IMR-90 (cell line): ENCODE results near the gene FRMD5. TPM values are rescaled to one million over a fixed set of nuclear protein-coding genes. Genes with fewer than 3 reads are reported as not detected.

ENCODE experiments used
- ATAC-seq: fragments of 200-7000 bp; cut with Tn5 transposase; 2 replicates; pipeline ENCODE4 v1.9.1; 2020; ENCODE audit warnings: low read depth, mild to moderate bottlenecking, moderate library complexity
- BruUV-seq: library from RNA; stranded (reverse); fragments of 400-500 nt; replicated peaks from 2 replicates; lab custom pipeline; 2021; lab: Mats Ljungman, UMichigan
- CTCF ChIA-PET: fragments of 300-600 bp; formaldehyde crosslinking; extraction: SDS; loops from one replicate; lab custom pipeline; 2021; ENCODE audit warnings: antibody characterized with exemption; lab: Yijun Ruan, JAX
- POLR2A ChIA-PET: fragments of 300-600 bp; sonication (Branson Sonifier 250); formaldehyde crosslinking; loops from one replicate; lab custom pipeline; 2022; ENCODE audit warnings: antibody characterized with exemption; ENCODE audit not compliant: unreplicated experiment; lab: Charles Lee
- DNase-seq: peaks from one replicate; pipeline ENCODE4 v3.0.0; 2013
- H2AFZ ChIP-seq: replicated peaks from 2 replicates; pipeline ENCODE3; 2013; ENCODE audit warnings: low read length, mild to moderate bottlenecking; ENCODE audit not compliant: poor library complexity
- H2AK5ac ChIP-seq: 2 replicates; pipeline ENCODE4 v1.6.1; 2013; ENCODE audit warnings: low read depth, low read length, inconsistent platforms
- H2AK9ac ChIP-seq: replicated peaks from 2 replicates; pipeline ENCODE3; 2013; ENCODE audit warnings: mild to moderate bottlenecking, low read depth, low read length, moderate library complexity; ENCODE audit not compliant: poor library complexity
- H2BK120ac ChIP-seq: 2 replicates; pipeline ENCODE4 v1.6.1; 2013; ENCODE audit warnings: low read depth, low read length, inconsistent platforms
- H2BK15ac ChIP-seq: 3 replicates; pipeline ENCODE4 v1.6.1; 2013; ENCODE audit warnings: low read depth, low read length, inconsistent platforms
- H2BK20ac ChIP-seq: 2 replicates; pipeline ENCODE4 v1.6.1; 2013; ENCODE audit warnings: low read depth, mild to moderate bottlenecking, inconsistent platforms, low read length, moderate library complexity
- H2BK5ac ChIP-seq: 2 replicates; pipeline ENCODE4 v1.6.1; 2013; ENCODE audit warnings: mild to moderate bottlenecking, low read depth, low read length, inconsistent platforms; ENCODE audit not compliant: poor library complexity, severe bottlenecking
- H3K14ac ChIP-seq: replicated peaks from 2 replicates; pipeline ENCODE4 v1.6.1; 2013; ENCODE audit warnings: low read depth, low read length, inconsistent platforms
- H3K18ac ChIP-seq: 2 replicates; pipeline ENCODE4 v1.6.1; 2013; ENCODE audit warnings: low read depth, low read length, control low read depth
- H3K23ac ChIP-seq: 2 replicates; pipeline ENCODE4 v1.6.1; 2013; ENCODE audit warnings: low read depth, low read length, inconsistent platforms
- H3K27ac ChIP-seq: 2 replicates; pipeline ENCODE4 v1.5.1; 2013; ENCODE audit warnings: mild to moderate bottlenecking, control low read depth, low read length; ENCODE audit not compliant: insufficient read depth
- H3K27me3 ChIP-seq: 2 replicates; pipeline ENCODE4 v1.6.1; 2013; ENCODE audit warnings: low read length; ENCODE audit not compliant: control insufficient read depth, insufficient read depth
- H3K36me3 ChIP-seq: 2 replicates; pipeline ENCODE4 v1.6.1; 2013; ENCODE audit warnings: low read length, mixed read lengths; ENCODE audit not compliant: control insufficient read depth, insufficient read depth
- H3K4ac ChIP-seq: 2 replicates; pipeline ENCODE4 v1.6.1; 2013; ENCODE audit warnings: low read depth, low read length, inconsistent platforms
- H3K4me1 ChIP-seq: 2 replicates; pipeline ENCODE4 v1.6.1; 2013; ENCODE audit warnings: low read length, mixed read lengths; ENCODE audit not compliant: control insufficient read depth, insufficient read depth
- H3K4me2 ChIP-seq: 2 replicates; pipeline ENCODE4 v1.6.1; 2013; ENCODE audit warnings: low read depth, mild to moderate bottlenecking, control low read depth, low read length, moderate library complexity
- H3K4me3 ChIP-seq: 2 replicates; pipeline ENCODE4 v1.5.1; 2013; ENCODE audit warnings: low read depth, mild to moderate bottlenecking, control low read depth, low read length, moderate library complexity; ENCODE audit not compliant: insufficient read depth
- H3K56ac ChIP-seq: 2 replicates; pipeline ENCODE4 v1.6.1; 2013; ENCODE audit warnings: low read length, inconsistent platforms; ENCODE audit not compliant: insufficient read depth; ENCODE audit errors: extremely low read depth
- H3K79me1 ChIP-seq, 2 experiments: 2 replicates each; pipeline ENCODE4 v1.6.1; 2013; ENCODE audit warnings: low read length in 2 of 2, inconsistent platforms in 1 of 2, low read depth in 1 of 2
- H3K9ac ChIP-seq: 2 replicates; pipeline ENCODE4 v1.6.1; 2013; ENCODE audit warnings: low read depth, low read length, control low read depth
- H3K9me1 ChIP-seq: 2 replicates; pipeline ENCODE4 v1.6.1; 2013; ENCODE audit warnings: low read length, inconsistent platforms; ENCODE audit not compliant: insufficient read depth
- H3K9me3 ChIP-seq: 2 replicates; pipeline ENCODE4 v1.6.1; 2013; ENCODE audit warnings: low read length; ENCODE audit not compliant: control insufficient read depth, insufficient read depth
- H4K20me1 ChIP-seq: 2 replicates; pipeline ENCODE4 v1.6.1; 2013; ENCODE audit warnings: low read length, inconsistent platforms; ENCODE audit not compliant: insufficient read depth
- H4K5ac ChIP-seq: 2 replicates; pipeline ENCODE4 v1.6.1; 2013; ENCODE audit warnings: mild to moderate bottlenecking, low read depth, low read length, control low read depth
- H4K8ac ChIP-seq, 2 experiments: 2 replicates each; pipeline ENCODE4 v1.6.1; 2013; ENCODE audit warnings: low read depth in 2 of 2, low read length in 2 of 2, control low read depth in 1 of 2, inconsistent platforms in 1 of 2
- H4K91ac ChIP-seq: 2 replicates; pipeline ENCODE4 v1.6.1; 2013; ENCODE audit warnings: low read depth, low read length, inconsistent platforms; ENCODE audit not compliant: insufficient read depth
- SMC3 ChIP-seq: fragments of 150-350 bp; IDR thresholded peaks from 2 replicates; pipeline ENCODE4 v1.6.1; 2016; ENCODE audit warnings: low read depth, mild to moderate bottlenecking, antibody characterized with exemption, low read length, moderate library complexity
- WGBS, 2 experiments: methylation state at CpG; one replicate each; pipeline versions ENCODE4 v1.1.5 to v1.1.7; 2013; ENCODE audit warnings: missing lambda C conversion rate in 2 of 2; ENCODE audit not compliant: insufficient read length in 1 of 2; ENCODE audit errors: extremely low coverage in 2 of 2; 5-methylcytosine and 5-hydroxymethylcytosine counted together
- dilution Hi-C: fragments of 300-500 bp; cut with HindIII; formaldehyde crosslinking; loops from one replicate; pipeline ENCODE4 v1.14.3; 2018; ENCODE audit warnings: low sequenced_read_pairs; ENCODE audit not compliant: unreplicated experiment
- in situ Hi-C: fragments of 300-500 bp; cut with MboI; formaldehyde crosslinking; loops from 3 replicates; pipeline ENCODE4 v1.14.3; 2019; ENCODE audit warnings: low sequenced_read_pairs, inconsistent platforms, mixed read lengths
- intact Hi-C: fragments of 100-400 bp; cut with micrococcal nuclease; formaldehyde crosslinking; loops from 2 replicates; pipeline ENCODE4 v1.10.0; 2022
- polyA plus RNA-seq, 3 experiments: library from polyadenylated mRNA; depleted of rRNA; stranded (reverse); fragments of >200 nt; gene quantifications; 2 replicates each; pipeline ENCODE4 v1.2.3, GENCODE V29; 2012; ENCODE audit warnings: low replicate concordance in 1 of 3
- total RNA-seq: library from RNA; depleted of rRNA; stranded (reverse); fragments of >200 nt; gene quantifications from 2 replicates; pipeline ENCODE4 v1.2.3, GENCODE V29; 2012

The FRMD5 gene
- total and polyA plus RNA-seq, 2 of the 4 experiments (the other 2 are of a cell fraction) = 4.1 to 5.4 TPM

DNA sequence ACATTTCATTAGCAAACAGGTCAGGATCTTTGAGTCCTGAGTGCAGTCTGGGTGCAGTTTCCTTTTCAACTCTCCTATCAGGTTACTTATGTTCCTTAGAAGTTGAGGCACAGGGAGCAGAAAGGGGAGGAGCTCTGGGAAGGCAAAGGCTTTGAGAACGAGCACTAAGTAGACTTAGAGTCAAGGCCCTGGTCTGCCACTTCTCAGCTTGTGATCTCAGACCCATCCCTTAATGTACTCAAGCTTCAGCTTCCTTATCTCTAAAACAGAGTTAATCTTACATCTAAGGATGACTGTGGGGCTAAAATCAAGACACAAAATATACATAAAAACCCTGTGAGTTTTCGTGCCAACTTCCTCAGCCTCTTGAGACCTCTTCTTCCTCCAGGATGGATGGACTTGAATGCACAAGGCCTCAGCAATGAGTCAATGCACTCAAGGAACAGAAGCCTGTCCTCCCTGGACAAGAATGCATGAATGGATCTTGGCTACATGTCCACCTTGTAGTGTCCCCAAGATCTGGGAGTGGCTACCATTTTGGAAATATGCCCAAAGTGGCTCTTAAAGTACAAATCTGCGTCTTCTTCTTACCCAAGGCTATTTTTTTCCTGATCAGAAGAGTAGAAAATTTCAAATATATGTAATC, 263.2 kb downstream of the FRMD5 start:
- intact Hi-C loops (no loop called here), dilution Hi-C loops (no loop called here), in situ Hi-C loops (no loop called here)
- ChIA-PET CTCF (no interaction called here), POLR2A (no interaction called here)
- H3K9ac ChIP-seq = no peak overlapping the region
- H4K20me1 ChIP-seq = no peaks in the 10 kb centered on the region
- WGBS, 2 experiments = no CpG with 5 or more reads among the region's 3 CpGs
- no peak overlapping the region for H3K4me3 ChIP-seq
- ATAC-seq (no peak), DNase-seq (no peak)
- no peaks in the 10 kb centered on the region for H3K9me3 ChIP-seq
- no peak overlapping the region for H2AFZ ChIP-seq
- H3K56ac ChIP-seq = no peak overlapping the region
- no TSS peak for BruUV-seq
- H3K27ac ChIP-seq = no peak overlapping the region
- H2AK9ac ChIP-seq = no peak overlapping the region
- H2BK120ac ChIP-seq = no peak overlapping the region
- H2BK20ac ChIP-seq = no peak overlapping the region
- 0 out of 2 replicates have a peak overlapping the region, but pooled peaks have one; percentile 3 for H3K14ac ChIP-seq
- no peak overlapping the region for H4K5ac ChIP-seq
- H3K4me2 ChIP-seq = no peak overlapping the region
- H3K4ac ChIP-seq = no peak overlapping the region
- no peak overlapping the region for H3K23ac ChIP-seq
- peaks cover 5% of the 10 kb centered on the region; the same call in 1 of the 2 replicates for H3K4me1 ChIP-seq
- no peak overlapping the region for H2BK5ac ChIP-seq
- no peak overlapping the region for H4K8ac ChIP-seq
- peaks cover 15% of the 10 kb centered on the region; the same call in 1 of the 2 replicates for H3K9me1 ChIP-seq
- H3K79me1 ChIP-seq = no peaks in the 10 kb centered on the region
- H2AK5ac ChIP-seq = no peak overlapping the region
- no peak overlapping the region for H2BK15ac ChIP-seq
- H3K27me3 ChIP-seq = no peaks in the 10 kb centered on the region
- no peak overlapping the region for H3K18ac ChIP-seq
- no peaks in the 10 kb centered on the region for H3K36me3 ChIP-seq
- H4K91ac ChIP-seq = no peak overlapping the region
- TF ChIP-seq SMC3 = no peak
